ENCODE data around the gene GALNT9.
"Not testable (repeated sequence)": the region's sequence is repeated elsewhere in the genome, so short reads cannot be mapped to it uniquely, and the experiment has no call there.

Gene GALNT9

DNA sequence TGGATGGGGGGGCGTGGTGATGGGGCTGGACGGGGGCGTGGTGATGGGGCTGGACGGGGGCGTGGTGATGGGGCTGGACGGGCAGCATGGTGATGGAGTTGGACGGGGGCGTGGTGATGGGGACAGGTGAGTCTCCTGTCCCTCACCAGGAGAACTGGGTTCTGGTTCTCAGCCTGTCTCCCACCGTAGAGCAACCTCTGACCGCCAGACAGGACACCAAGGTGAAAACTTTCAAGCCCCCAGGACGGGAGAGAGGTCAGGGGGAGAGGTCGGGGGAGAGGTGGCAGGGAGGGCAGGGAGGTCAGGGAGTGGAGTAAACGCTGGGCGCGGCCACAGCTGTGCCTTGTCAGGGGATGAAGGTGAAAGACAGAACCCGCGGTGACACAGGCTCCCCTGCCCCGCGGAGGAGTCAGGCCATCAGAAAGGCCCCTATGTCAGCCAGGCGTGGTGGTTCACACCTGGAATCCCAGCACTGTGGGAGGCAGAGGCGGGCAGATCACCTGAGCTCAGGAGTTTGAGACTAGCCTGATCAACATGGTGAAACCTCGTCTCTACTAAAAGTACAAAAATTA is 84.6 kb downstream of the GALNT9 start:
- no peaks in the 10 kb centered on the region for H3K9me3 Mint-ChIP-seq
- H3K4me3 Mint-ChIP-seq: no peak overlapping the region
- peaks cover 27% of the 10 kb centered on the region for H3K4me1 Mint-ChIP-seq
- no peak overlapping the region for H3K27ac Mint-ChIP-seq
- peaks cover 18% of the 10 kb centered on the region for H3K27me3 Mint-ChIP-seq (ENCODE audit: low read depth, poor library complexity)
- no peak for DNase-seq
- no peaks in the 10 kb centered on the region for H3K36me3 Mint-ChIP-seq (ENCODE audit: low read depth)
- TF ChIP-seq, protein P1, sequence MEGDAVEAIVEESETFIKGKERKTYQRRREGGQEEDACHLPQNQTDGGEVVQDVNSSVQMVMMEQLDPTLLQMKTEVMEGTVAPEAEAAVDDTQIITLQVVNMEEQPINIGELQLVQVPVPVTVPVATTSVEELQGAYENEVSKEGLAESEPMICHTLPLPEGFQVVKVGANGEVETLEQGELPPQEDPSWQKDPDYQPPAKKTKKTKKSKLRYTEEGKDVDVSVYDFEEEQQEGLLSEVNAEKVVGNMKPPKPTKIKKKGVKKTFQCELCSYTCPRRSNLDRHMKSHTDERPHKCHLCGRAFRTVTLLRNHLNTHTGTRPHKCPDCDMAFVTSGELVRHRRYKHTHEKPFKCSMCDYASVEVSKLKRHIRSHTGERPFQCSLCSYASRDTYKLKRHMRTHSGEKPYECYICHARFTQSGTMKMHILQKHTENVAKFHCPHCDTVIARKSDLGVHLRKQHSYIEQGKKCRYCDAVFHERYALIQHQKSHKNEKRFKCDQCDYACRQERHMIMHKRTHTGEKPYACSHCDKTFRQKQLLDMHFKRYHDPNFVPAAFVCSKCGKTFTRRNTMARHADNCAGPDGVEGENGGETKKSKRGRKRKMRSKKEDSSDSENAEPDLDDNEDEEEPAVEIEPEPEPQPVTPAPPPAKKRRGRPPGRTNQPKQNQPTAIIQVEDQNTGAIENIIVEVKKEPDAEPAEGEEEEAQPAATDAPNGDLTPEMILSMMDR (IDR thresholded peaks at IDR 0.05): no peak

DNA sequence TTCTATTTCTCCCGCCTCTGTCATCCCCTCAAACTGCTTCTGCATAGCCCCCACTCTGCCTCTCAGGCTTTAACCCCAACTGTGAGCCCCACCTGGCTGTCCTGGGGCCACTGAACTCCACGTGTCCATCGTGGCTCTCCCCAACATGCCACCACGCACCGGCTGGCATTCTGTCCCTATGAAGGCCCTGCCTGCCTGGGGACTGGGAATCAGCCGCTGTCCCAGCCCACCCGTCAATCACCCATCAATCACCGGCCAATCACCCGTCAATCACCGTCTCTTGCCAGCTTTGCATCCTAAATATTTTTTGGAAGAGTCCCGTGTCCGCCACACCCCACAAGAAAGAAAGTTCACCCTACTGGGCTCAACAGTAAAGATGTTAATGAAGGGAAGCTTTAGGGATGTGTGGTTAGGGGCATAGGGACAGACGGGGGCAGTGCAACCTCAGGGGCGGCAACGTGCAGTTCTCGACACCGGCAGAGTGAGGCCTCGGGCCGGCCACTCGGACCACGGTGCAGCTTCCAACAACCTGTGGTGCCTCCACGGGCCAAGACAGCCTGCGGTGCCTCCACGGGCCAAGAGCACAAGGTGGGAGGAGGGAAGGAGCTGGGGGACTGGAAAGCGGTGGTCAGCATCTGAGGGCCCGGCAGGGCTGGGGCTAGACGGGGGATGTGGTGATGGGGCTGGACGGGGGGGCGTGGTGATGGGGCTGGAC is 85.6 kb downstream of the GALNT9 start:
- peaks cover 23% of the 10 kb centered on the region for H3K27me3 Mint-ChIP-seq (ENCODE audit: low read depth, poor library complexity)
- TF ChIP-seq, protein P1 (IDR thresholded peaks at IDR 0.05): no peak
- H3K27ac Mint-ChIP-seq: peak overlapping the region; percentile 10
- peaks cover 29% of the 10 kb centered on the region for H3K4me1 Mint-ChIP-seq
- DNase-seq: no peak
- no peak overlapping the region for H3K4me3 Mint-ChIP-seq
- peaks cover 4% of the 10 kb centered on the region for H3K9me3 Mint-ChIP-seq
- H3K36me3 Mint-ChIP-seq (ENCODE audit: low read depth): no peaks in the 10 kb centered on the region

DNA sequence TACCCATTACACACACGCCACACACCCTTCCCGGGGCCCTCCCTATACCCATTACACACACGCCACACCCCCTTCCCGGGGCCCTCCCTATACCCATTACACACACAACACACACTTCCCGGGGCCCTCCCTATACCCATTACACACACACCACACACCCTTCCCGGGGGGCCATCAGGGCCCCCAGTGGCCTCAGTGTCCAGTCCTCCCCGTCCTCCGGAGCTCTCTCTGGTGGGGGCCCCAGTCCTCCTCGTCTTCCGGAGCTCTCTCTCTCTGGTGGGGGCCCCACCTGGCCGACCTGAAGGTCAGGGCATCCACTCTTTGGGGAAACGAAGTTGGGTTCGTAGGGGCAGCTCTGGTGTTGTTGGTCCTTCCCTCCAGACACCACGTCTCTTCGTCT is 86.2 kb downstream of the GALNT9 start:
- Mint-ChIP-seq H3K27ac (peak overlapping the region; percentile 10), H3K27me3 (ENCODE audit: low read depth, poor library complexity) (peaks cover 20% of the 10 kb centered on the region), H3K4me1 (peaks cover 23% of the 10 kb centered on the region)
- H3K9me3 Mint-ChIP-seq; H3K36me3 Mint-ChIP-seq (ENCODE audit: low read depth); H3K4me3 Mint-ChIP-seq; DNase-seq: not testable (repeated sequence)

DNA sequence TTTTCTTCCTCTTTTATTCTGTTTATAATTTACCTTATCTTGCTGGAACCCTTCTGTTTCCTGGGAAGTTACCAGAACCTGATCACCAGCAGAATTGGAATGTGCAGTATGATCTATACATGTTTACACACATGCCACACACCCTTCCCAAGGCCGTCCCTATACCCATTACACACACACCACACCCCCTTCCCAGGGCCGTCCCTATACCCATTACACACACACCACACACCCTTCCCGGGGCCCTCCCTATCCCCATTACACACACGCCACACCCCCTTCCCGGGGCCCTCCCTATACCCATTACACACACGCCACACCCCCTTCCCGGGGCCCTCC is 88.8 kb downstream of the GALNT9 start:
- H3K4me1 Mint-ChIP-seq: peaks cover 31% of the 10 kb centered on the region
- H3K9me3 Mint-ChIP-seq; H3K27ac Mint-ChIP-seq; DNase-seq; H3K36me3 Mint-ChIP-seq (ENCODE audit: low read depth); H3K4me3 Mint-ChIP-seq: not testable (repeated sequence)
- peaks cover 29% of the 10 kb centered on the region for H3K27me3 Mint-ChIP-seq (ENCODE audit: low read depth, poor library complexity)

DNA sequence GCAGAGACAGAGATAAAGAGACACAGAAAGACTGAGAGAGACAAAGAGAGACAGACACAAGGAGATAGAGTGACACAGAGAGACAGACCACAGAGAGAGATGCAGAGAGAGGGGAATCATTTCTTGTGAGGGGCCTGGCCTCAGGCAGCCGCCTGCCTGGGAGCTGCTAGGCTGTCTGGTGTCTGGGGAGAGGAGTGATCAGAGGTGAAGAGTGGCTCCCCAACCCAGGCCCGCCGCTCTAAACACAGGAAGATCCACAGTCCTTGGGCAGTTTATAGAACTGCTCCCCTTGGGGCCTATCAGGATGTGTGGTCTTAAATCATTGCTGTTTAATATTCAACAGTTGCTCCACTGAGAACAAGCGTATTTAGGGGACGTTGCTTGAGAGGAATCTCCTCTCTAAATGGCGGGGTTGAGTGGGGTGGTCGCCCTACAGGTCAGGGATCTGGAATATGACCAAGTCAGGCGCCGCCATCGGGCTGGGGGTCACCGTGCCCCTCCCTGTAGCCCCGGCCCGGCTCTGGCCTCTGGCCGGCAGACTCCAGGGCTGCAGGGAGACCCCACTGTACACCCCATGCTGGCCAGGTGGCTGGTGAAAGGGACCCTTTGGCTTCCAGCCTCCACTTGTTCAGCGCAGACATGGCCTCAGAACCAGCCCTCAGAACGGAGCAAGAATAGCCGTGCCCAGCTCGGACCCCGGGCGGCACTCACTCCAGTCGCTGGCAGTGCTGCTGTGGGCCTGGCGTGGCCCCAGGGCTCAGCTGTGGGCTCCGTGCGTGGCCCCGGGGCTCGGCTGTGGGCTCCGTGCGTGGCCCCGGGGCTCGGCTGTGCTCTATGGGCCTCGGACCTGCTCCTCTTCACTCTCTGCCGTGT is 89.4 kb downstream of the GALNT9 start:
- Mint-ChIP-seq H3K36me3 (ENCODE audit: low read depth) (no peaks in the 10 kb centered on the region), H3K27ac (no peak overlapping the region), H3K4me1 (peaks cover 31% of the 10 kb centered on the region), H3K9me3 (peaks cover 9% of the 10 kb centered on the region), H3K27me3 (ENCODE audit: low read depth, poor library complexity) (peaks cover 29% of the 10 kb centered on the region), H3K4me3 (no peak overlapping the region)
- TF ChIP-seq, protein P1 (IDR thresholded peaks at IDR 0.05): no peak
- no peak for DNase-seq

DNA sequence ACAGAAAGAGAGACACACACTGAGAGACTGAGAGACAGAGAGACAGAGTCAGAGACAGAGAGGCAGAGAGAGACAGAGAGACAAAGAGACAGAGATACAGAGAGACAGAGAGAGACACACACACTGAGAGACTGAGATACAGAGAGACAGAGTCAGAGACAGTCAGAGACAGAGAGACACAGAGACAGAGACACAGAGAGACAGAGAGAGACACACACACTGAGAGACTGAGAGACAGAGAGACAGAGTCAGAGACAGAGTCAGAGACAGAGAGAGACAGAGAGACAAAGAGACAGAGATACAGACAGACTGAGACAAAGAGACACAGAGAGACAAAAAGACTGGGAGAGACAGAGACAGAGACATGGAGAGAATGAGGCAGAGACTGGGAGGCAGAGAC is 90.0 kb downstream of the GALNT9 start:
- Mint-ChIP-seq H3K9me3 (peaks cover 9% of the 10 kb centered on the region), H3K27ac (no peak overlapping the region), H3K27me3 (ENCODE audit: low read depth, poor library complexity) (peaks cover 29% of the 10 kb centered on the region), H3K36me3 (ENCODE audit: low read depth) (no peaks in the 10 kb centered on the region), H3K4me1 (peaks cover 31% of the 10 kb centered on the region), H3K4me3 (no peak overlapping the region)
- no peak for DNase-seq
- TF ChIP-seq, protein P1 (IDR thresholded peaks at IDR 0.05): no peak

Data from nephron progenitor cell (in vitro differentiated cells).